NT2/D1 (cell line): ENCODE results near the gene CDCA3.

ENCODE experiments used
- SUZ12 ChIP-seq: IDR thresholded peaks from 2 replicates; pipeline ENCODE4 v1.6.1; 2011; ENCODE audit not compliant: insufficient read length, insufficient read depth; ENCODE audit errors: extremely low read depth
- YY1 ChIP-seq: IDR thresholded peaks from 2 replicates; pipeline ENCODE4 v1.6.1; 2011; ENCODE audit not compliant: insufficient read length, insufficient read depth
- ZNF274 ChIP-seq: IDR thresholded peaks from 2 replicates; pipeline ENCODE4 v1.6.1; 2011; ENCODE audit warnings: mild to moderate bottlenecking, low read depth, low read length

DNA sequence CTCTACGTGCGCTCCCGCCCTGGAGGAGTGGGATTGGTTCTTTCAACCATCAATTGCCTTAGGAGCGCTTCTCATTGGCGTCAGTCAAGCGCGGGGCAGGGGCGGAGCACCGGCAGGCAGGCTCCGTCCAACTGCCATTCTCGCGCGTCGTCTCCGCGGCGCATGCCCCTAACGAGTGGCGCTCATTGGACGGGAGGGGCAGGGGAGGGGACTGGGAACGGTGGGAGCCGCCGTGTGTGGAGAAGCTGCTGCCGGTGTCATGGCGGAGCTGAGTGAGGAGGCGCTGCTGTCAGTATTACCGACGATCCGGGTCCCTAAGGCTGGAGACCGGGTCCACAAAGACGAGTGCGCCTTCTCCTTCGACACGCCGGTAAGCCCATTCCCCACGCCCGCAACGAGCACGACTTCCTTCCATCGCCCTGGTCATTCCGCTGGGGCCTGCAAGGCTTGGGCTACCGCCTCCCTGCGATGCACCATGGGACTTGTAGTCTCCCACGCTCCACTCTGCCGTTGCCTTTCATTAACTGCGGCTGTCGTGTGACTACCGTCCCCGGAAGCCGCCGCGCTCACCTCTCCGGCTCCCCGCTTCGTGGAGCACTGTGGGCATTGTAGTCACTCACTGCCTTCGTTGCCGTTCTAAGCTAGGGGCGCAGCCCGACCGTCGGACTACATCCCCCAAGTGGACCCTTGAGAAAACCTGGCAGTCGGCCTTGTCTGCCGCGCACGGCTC lies 1.0 kb upstream of the CDCA3 start, which contains the start of gene USP5:
- TF ChIP-seq YY1 (peak; percentile 76), SUZ12 (no peak), ZNF274 (no peak)
